Transverse colon (tissue), 4 donors: ENCODE results near the gene DUSP14.
"Not testable (repeated sequence)": the region's sequence is repeated elsewhere in the genome, so short reads cannot be mapped to it uniquely, and the experiment has no call there.

Experiments used
- CTCF ChIP-seq, 5 experiments: fragments of 200-600 bp in 3 of 5; fragments of 450-650 bp in 2 of 5; sonication (generic) in 3 of 5; IDR thresholded peaks; 1 replicate in 2 of 5; 2 replicates in 3 of 5; pipeline ENCODE4 v1.5.1; 2016 to 2017; ENCODE audit warnings: antibody characterized with exemption in 5 of 5, inconsistent platforms in 3 of 5, mild to moderate bottlenecking in 2 of 5, moderate library complexity in 1 of 5
- POLR2A ChIP-seq: fragments of 450-650 bp; IDR thresholded peaks from one replicate; pipeline ENCODE4 v1.6.1; 2016; ENCODE audit warnings: antibody characterized with exemption, mild to moderate bottlenecking, moderate library complexity
- POLR2AphosphoS5 ChIP-seq, 3 donors: sonication (generic); formaldehyde crosslinking; IDR thresholded peaks; one replicate each; pipeline ENCODE4 v1.6.1; 2016; ENCODE audit warnings: antibody characterized with exemption in 3 of 3

DNA sequence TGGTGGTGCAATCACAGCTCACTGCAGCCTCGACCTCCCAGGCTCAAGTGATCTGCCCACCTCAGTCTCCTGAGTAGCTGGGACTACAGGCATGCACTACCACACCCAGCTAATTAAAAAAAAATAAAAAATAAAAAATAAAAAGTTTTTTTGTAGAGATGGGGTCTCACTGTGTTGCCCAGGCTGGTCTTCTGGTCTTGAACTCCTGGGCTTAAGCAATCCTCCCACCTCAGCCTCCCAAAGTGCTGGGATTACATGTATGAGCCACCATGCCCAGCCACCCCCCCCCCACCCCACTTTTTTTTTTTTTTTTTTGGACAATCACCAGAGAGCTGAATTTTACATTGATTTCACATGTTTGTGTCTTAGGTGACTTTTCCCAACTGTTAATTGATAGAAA, 22.0 kb downstream of the DUSP14 start:
- not testable (repeated sequence) for TF ChIP-seq CTCF (IDR thresholded peaks at IDR 0.05); POLR2A; POLR2AphosphoS5 (IDR thresholded peaks at IDR 0.05)
